LHCN-M2 (cell line): Measurements from ENCODE around the gene DGCR2. TPM values are rescaled to one million over a fixed set of nuclear protein-coding genes. Genes with fewer than 3 reads are reported as not detected.

Source experiments
- DNase-seq: peaks from one replicate; pipeline ENCODE4 v3.0.0-alpha.2; 2012; ENCODE audit warnings: low read depth
- total RNA-seq: library from RNA; depleted of rRNA; stranded (reverse); fragments of >200 nt; gene quantifications from 2 replicates; pipeline ENCODE4 v1.2.3, GENCODE V29; 2014

Gene DGCR2
- total RNA-seq, 1 experiment from 2014 or later = 35.0 TPM

- DNase-seq = no peak
These were observed 25.1 kb upstream of the DGCR2 start for GRCh38 chr22:19147195-19147780.

- DNase-seq = no peak
These were observed 24.2 kb upstream of the DGCR2 start for GRCh38 chr22:19146215-19146968.

GRCh38 chr22:19143967-19144400 lies 21.8 kb upstream of the DGCR2 start:
- no peak for DNase-seq

GRCh38 chr22:19143212-19143611 lies 21.0 kb upstream of the DGCR2 start:
- DNase-seq = no peak

- no peak for DNase-seq
These were observed 20.2 kb upstream of the DGCR2 start for GRCh38 chr22:19142394-19142793.

- no peak for DNase-seq
These were observed 17.8 kb upstream of the DGCR2 start for GRCh38 chr22:19139974-19140373.

- DNase-seq = no peak
These were observed 16.8 kb upstream of the DGCR2 start for GRCh38 chr22:19139001-19139356.

GRCh38 chr22:19138217-19139000 lies 16.2 kb upstream of the DGCR2 start:
- DNase-seq = no peak

- no peak for DNase-seq
These were observed 15.4 kb upstream of the DGCR2 start for GRCh38 chr22:19137384-19138216.

- DNase-seq = no peak
These were observed 14.7 kb upstream of the DGCR2 start for GRCh38 chr22:19136915-19137314.

- no peak for DNase-seq
These were observed 12.7 kb upstream of the DGCR2 start for GRCh38 chr22:19134874-19135273.

GRCh38 chr22:19134176-19134831 lies 12.1 kb upstream of the DGCR2 start:
- DNase-seq = no peak

- DNase-seq = no peak
These were observed 11.3 kb upstream of the DGCR2 start for GRCh38 chr22:19133561-19133960.

GRCh38 chr22:19132693-19133400 lies 10.6 kb upstream of the DGCR2 start:
- DNase-seq = no peak

- DNase-seq = no peak
These were observed 9.9 kb upstream of the DGCR2 start for GRCh38 chr22:19132153-19132552.

GRCh38 chr22:19131685-19132015 lies 9.4 kb upstream of the DGCR2 start:
- DNase-seq = no peak

- no peak for DNase-seq
These were observed 8.9 kb upstream of the DGCR2 start, which contains the start of gene TSSK2 for GRCh38 chr22:19130959-19131684. TSSK2 (plus strand) TSS chr22:19131308; CDS start chr22:19131400, 92 bp downstream.

- DNase-seq = no peak
These were observed 7.7 kb upstream of the DGCR2 start for GRCh38 chr22:19129871-19130270.

- DNase-seq = no peak
These were observed 6.9 kb upstream of the DGCR2 start for GRCh38 chr22:19128946-19129727.
